CD4-positive, CD25-positive, alpha-beta regulatory T cell (primary cell): ENCODE results near the gene MPP1. TPM values are rescaled to one million over a fixed set of nuclear protein-coding genes. Genes with fewer than 3 reads are reported as not detected.

ENCODE experiments used
- ATAC-seq, 2 donors: fragments of 150-1000 bp; cut with Tn5 transposase; one replicate each; pipeline ENCODE4 v1.10.0; 2021; ENCODE audit warnings: low read depth in 2 of 2, moderate number of reproducible peaks in 2 of 2, moderate library complexity in 1 of 2
- DNase-seq, 3 donors: peaks; one replicate each; pipeline versions ENCODE4 v3.0.0 to v3.0.0-alpha.2; 2012 to 2022; ENCODE audit warnings: mixed read lengths in 1 of 3
- H3K27ac ChIP-seq: one replicate; pipeline ENCODE4 v1.7.0; 2013; ENCODE audit warnings: mild to moderate bottlenecking, low read length; ENCODE audit not compliant: insufficient read depth, poor library complexity, severe bottlenecking
- H3K27me3 ChIP-seq: one replicate; pipeline ENCODE4 v1.7.0; 2013; ENCODE audit warnings: low read length; ENCODE audit not compliant: control insufficient read depth, insufficient read depth
- H3K36me3 ChIP-seq: one replicate; pipeline ENCODE4 v1.7.0; 2013; ENCODE audit warnings: mild to moderate bottlenecking, low read length, moderate library complexity; ENCODE audit not compliant: control insufficient read depth, insufficient read depth
- H3K4me1 ChIP-seq: 2 replicates; pipeline ENCODE4 v1.7.0; 2013; ENCODE audit warnings: mild to moderate bottlenecking, low read length; ENCODE audit not compliant: insufficient read depth, control insufficient read depth, poor library complexity, severe bottlenecking
- H3K4me3 ChIP-seq: one replicate; pipeline ENCODE4 v1.7.0; 2013; ENCODE audit warnings: low read depth, mild to moderate bottlenecking, low read length, moderate library complexity
- H3K9me3 ChIP-seq, 2 experiments: 1 replicate in 1 of 2; 2 replicates in 1 of 2; pipeline ENCODE4 v1.7.0; 2013; ENCODE audit warnings: low read length in 2 of 2, mild to moderate bottlenecking in 1 of 2, moderate library complexity in 1 of 2; ENCODE audit not compliant: control insufficient read depth in 2 of 2
- H3K27ac Mint-ChIP-seq, 3 donors: one replicate each; pipeline ENCODE4 v1.8.0; 2020 to 2022; ENCODE audit warnings: mild to moderate bottlenecking in 3 of 3, mixed read lengths in 3 of 3, moderate library complexity in 2 of 3
- H3K27me3 Mint-ChIP-seq: one replicate; pipeline ENCODE4 v1.8.0; 2022; ENCODE audit warnings: mild to moderate bottlenecking, mixed read lengths
- H3K36me3 Mint-ChIP-seq: one replicate; pipeline ENCODE4 v1.8.0; 2020; ENCODE audit warnings: mixed read lengths
- H3K4me1 Mint-ChIP-seq, 4 donors: one replicate each; pipeline ENCODE4 v1.8.0; 2020 to 2022; ENCODE audit warnings: mixed read lengths in 4 of 4, mild to moderate bottlenecking in 1 of 4
- H3K4me3 Mint-ChIP-seq, 4 donors: one replicate each; pipeline ENCODE4 v1.8.0; 2020 to 2022; ENCODE audit warnings: mild to moderate bottlenecking in 4 of 4, mixed read lengths in 4 of 4, moderate library complexity in 3 of 4
- H3K9me3 Mint-ChIP-seq, 7 donors: one replicate each; pipeline ENCODE4 v1.8.0; 2020 to 2022; ENCODE audit warnings: mixed read lengths in 7 of 7, mild to moderate bottlenecking in 3 of 7, moderate library complexity in 2 of 7
- polyA plus RNA-seq, 4 donors: library from polyadenylated mRNA; unstranded; fragments of 300-500 nt; fragmentation: Illumina TruSeq; gene quantifications; one replicate each; pipeline ENCODE4 v1.2.3, GENCODE V29; 2021
- total RNA-seq: library from RNA; stranded (reverse); gene quantifications from one replicate; pipeline ENCODE4 v1.2.3, GENCODE V29; 2022

MPP1 gene
- total and polyA plus RNA-seq, 5 donors from 2014 or later: 11.3 to 24.0 (median 12.9) TPM

GRCh38 chrX:154799556-154800348, 5.5 kb downstream of the MPP1 start:
- ATAC-seq: no peak
- peak overlapping the region in 1 of 3 donors; percentile 64 for H3K27ac Mint-ChIP-seq
- no peak for DNase-seq
- H3K4me3 Mint-ChIP-seq: peak overlapping the region in 1 of 4 donors; percentile 45
- Histone ChIP-seq H3K4me1 (peaks cover 11% of the 10 kb centered on the region), H3K4me3 (no peak overlapping the region), H3K9me3 (no peaks in the 10 kb centered on the region), H3K27ac (no peak overlapping the region), H3K27me3 (no peaks in the 10 kb centered on the region), H3K36me3 (no peaks in the 10 kb centered on the region)
- H3K36me3 Mint-ChIP-seq: no peaks in the 10 kb centered on the region
- peaks cover 7 to 54% (median 23%) of the 10 kb centered on the region in 4 donors for H3K4me1 Mint-ChIP-seq
- no peaks in the 10 kb centered on the region for H3K9me3 Mint-ChIP-seq
- no peaks in the 10 kb centered on the region for H3K27me3 Mint-ChIP-seq

- Mint-ChIP-seq H3K27ac (no peak overlapping the region), H3K4me3 (no peak overlapping the region), H3K4me1 (peaks cover 0 to 39% (median 17%) of the 10 kb centered on the region in 4 donors), H3K36me3 (no peaks in the 10 kb centered on the region), H3K27me3 (no peaks in the 10 kb centered on the region), H3K9me3 (no peaks in the 10 kb centered on the region)
- ATAC-seq (no peak), DNase-seq (no peak)
- H3K36me3 ChIP-seq: no peaks in the 10 kb centered on the region
- H3K9me3 ChIP-seq: no peaks in the 10 kb centered on the region
- peaks cover 3% of the 10 kb centered on the region for H3K4me1 ChIP-seq
- no peaks in the 10 kb centered on the region for H3K27me3 ChIP-seq
- H3K27ac ChIP-seq: no peak overlapping the region
- H3K4me3 ChIP-seq: no peak overlapping the region
Observed at GRCh38 chrX:154797006-154797405, 8.3 kb downstream of the MPP1 start.

GRCh38 chrX:154795016-154795415, 10.3 kb downstream of the MPP1 start:
- Mint-ChIP-seq H3K27ac (no peak overlapping the region), H3K4me1 (peaks cover 4 to 24% (median 11%) of the 10 kb centered on the region in 4 donors), H3K9me3 (no peaks in the 10 kb centered on the region), H3K36me3 (no peaks in the 10 kb centered on the region), H3K27me3 (no peaks in the 10 kb centered on the region), H3K4me3 (no peak overlapping the region)
- no peak for DNase-seq
- Histone ChIP-seq H3K4me1 (no peaks in the 10 kb centered on the region), H3K4me3 (no peak overlapping the region), H3K9me3 (no peaks in the 10 kb centered on the region), H3K27ac (no peak overlapping the region), H3K36me3 (no peaks in the 10 kb centered on the region), H3K27me3 (no peaks in the 10 kb centered on the region)
- no peak for ATAC-seq

DNA sequence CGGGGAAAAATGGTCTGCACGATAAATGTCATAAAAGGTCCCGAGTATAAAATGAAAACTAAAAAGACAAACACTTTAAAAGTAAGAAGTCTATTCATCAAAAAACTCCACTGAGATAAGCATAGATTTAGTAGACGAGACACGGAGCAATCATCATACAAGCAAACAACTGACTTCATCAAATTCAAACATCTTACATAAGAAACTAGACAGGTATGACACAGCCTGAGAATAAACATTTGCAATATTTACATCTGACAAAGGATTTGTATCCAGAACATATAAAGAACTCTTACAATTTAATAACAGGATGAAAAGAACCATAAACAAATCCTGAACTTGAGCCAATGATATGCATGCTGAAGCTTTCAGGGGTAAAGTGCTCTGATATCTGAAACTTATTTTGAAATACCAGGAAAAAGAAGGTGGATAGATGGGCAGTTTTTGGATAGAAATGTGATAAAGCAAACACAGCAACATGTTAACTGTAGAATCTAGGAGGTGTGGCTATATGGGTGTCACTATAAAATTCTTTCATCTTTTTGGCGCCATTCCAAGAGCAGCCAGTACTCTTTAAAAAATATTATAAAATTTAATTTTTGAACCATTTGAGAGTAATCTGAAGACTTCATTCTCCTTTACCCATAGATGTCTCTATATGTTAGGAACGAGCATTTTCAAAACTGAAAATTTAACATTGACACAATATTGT, 12.0 kb downstream of the MPP1 start:
- ATAC-seq (no peak), DNase-seq (no peak)
- Mint-ChIP-seq H3K4me1 (peaks cover 4 to 11% (median 5%) of the 10 kb centered on the region in 4 donors), H3K9me3 (no peaks in the 10 kb centered on the region), H3K4me3 (peak overlapping the region in 2 of 4 donors; percentile 2 to 43), H3K27ac (no peak overlapping the region), H3K36me3 (no peaks in the 10 kb centered on the region), H3K27me3 (no peaks in the 10 kb centered on the region)
- Histone ChIP-seq H3K4me1 (no peaks in the 10 kb centered on the region), H3K36me3 (no peaks in the 10 kb centered on the region), H3K27me3 (no peaks in the 10 kb centered on the region), H3K4me3 (no peak overlapping the region), H3K27ac (no peak overlapping the region), H3K9me3 (no peaks in the 10 kb centered on the region)

- no peaks in the 10 kb centered on the region for H3K27me3 Mint-ChIP-seq
- no peaks in the 10 kb centered on the region for H3K9me3 Mint-ChIP-seq
- no peak for ATAC-seq
Observed at GRCh38 chrX:154791939-154792338, 13.3 kb downstream of the MPP1 start.

GRCh38 chrX:154791467-154791866, 13.8 kb downstream of the MPP1 start:
- H3K27ac ChIP-seq: no peak overlapping the region
- Mint-ChIP-seq H3K4me3 (no peak overlapping the region), H3K27me3 (no peaks in the 10 kb centered on the region), H3K36me3 (peaks cover 3% of the 10 kb centered on the region), H3K27ac (no peak overlapping the region), H3K9me3 (no peaks in the 10 kb centered on the region), H3K4me1 (peaks cover 3 to 11% (median 3%) of the 10 kb centered on the region in 4 donors)
- DNase-seq (no peak), ATAC-seq (no peak)
- no peaks in the 10 kb centered on the region for H3K9me3 ChIP-seq
- no peaks in the 10 kb centered on the region for H3K4me1 ChIP-seq
- no peak overlapping the region for H3K4me3 ChIP-seq
- H3K36me3 ChIP-seq: no peaks in the 10 kb centered on the region
- no peaks in the 10 kb centered on the region for H3K27me3 ChIP-seq

More at GRCh38 chrX:154791939-154792338, 13.3 kb downstream of the MPP1 start:
- Histone ChIP-seq H3K27me3 (no peaks in the 10 kb centered on the region), H3K9me3 (no peaks in the 10 kb centered on the region), H3K36me3 (no peaks in the 10 kb centered on the region), H3K4me1 (no peaks in the 10 kb centered on the region), H3K27ac (no peak overlapping the region), H3K4me3 (no peak overlapping the region)
- Mint-ChIP-seq H3K4me1 (peaks cover 3 to 11% (median 5%) of the 10 kb centered on the region in 4 donors), H3K27ac (no peak overlapping the region), H3K4me3 (no peak overlapping the region), H3K36me3 (peaks cover 2% of the 10 kb centered on the region)
- DNase-seq: no peak

- H3K27me3 Mint-ChIP-seq: no peaks in the 10 kb centered on the region
- Histone ChIP-seq H3K27ac (no peak overlapping the region), H3K9me3 (no peaks in the 10 kb centered on the region), H3K4me3 (no peak overlapping the region), H3K4me1 (no peaks in the 10 kb centered on the region), H3K27me3 (no peaks in the 10 kb centered on the region), H3K36me3 (no peaks in the 10 kb centered on the region)
- no peak overlapping the region for H3K27ac Mint-ChIP-seq
- H3K4me1 Mint-ChIP-seq: peaks cover 4 to 11% (median 7%) of the 10 kb centered on the region in 4 donors
- H3K9me3 Mint-ChIP-seq: no peaks in the 10 kb centered on the region
- H3K4me3 Mint-ChIP-seq: no peak overlapping the region
- DNase-seq (no peak), ATAC-seq (no peak)
- H3K36me3 Mint-ChIP-seq: peaks cover 3% of the 10 kb centered on the region
Observed at GRCh38 chrX:154785716-154786115, 19.6 kb downstream of the MPP1 start.
